ENCODE results near the gene ARMC9.

Gene ARMC9

DNA sequence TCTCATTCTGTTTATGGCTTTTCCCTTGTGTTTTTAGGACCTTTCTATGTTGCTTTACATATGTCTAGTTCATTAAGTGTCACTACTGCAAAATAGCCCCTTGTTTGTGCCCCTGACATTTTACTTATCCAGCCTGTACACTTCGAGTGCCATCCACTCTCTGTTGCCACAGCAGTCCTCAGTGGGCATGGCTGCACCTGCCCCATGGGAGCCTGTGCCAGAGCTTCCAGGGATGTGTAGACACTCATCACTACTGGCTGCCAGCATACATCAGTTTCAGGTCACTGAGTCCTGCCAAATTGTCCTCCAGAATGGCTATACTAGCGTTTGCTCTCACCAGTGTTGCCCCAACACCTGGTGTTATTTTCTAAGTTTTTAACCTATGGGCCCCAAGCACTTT, 80.4 kb downstream of the ARMC9 start:
- no peak overlapping the region for H3K9ac ChIP-seq (ENCODE audit: low read length)
- H3K9me3 ChIP-seq (ENCODE audit: low read length): no peaks in the 10 kb centered on the region
- H3K36me3 ChIP-seq (ENCODE audit: insufficient read depth, low read length): peaks cover 48% of the 10 kb centered on the region
- H3K27me3 ChIP-seq (ENCODE audit: control insufficient read depth in 1 of 2, insufficient read depth in 2 of 2, low read length in 2 of 2): no peaks in the 10 kb centered on the region
- no peak overlapping the region for H3K27ac ChIP-seq (ENCODE audit: low read depth, low read length)
- no peaks in the 10 kb centered on the region for H3K4me1 ChIP-seq (ENCODE audit: insufficient read depth, low read length)
- H3K4me3 ChIP-seq (ENCODE audit: low read depth in 1 of 2, low read length in 2 of 2): no peak overlapping the region

DNA sequence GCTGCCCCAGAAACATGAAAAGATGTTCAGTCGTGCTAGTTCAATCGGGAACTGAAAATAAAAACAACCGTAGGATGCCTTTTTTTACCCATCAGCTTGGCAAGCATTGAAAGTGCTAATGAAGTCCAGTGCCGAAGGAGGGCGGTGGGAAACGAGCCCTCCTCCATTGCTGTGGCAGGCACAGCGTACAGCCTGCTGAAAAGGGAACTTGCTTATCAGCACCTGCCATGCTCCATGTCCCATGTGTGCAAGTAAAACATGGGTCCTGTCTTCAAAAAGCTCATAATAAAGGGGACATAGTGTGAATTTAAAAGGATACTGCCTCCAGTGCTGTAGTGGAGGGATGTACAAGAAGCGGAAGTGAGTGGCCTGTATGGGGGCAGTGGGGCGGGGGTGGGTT, 82.4 kb downstream of the ARMC9 start:
- Histone ChIP-seq H3K27ac (ENCODE audit: low read depth, low read length) (no peak overlapping the region), H3K9me3 (ENCODE audit: low read length) (no peaks in the 10 kb centered on the region), H3K27me3 (ENCODE audit: control insufficient read depth in 1 of 2, insufficient read depth in 2 of 2, low read length in 2 of 2) (no peaks in the 10 kb centered on the region), H3K36me3 (ENCODE audit: insufficient read depth, low read length) (peaks cover 47% of the 10 kb centered on the region), H3K4me3 (ENCODE audit: low read depth in 1 of 2, low read length in 2 of 2) (no peak overlapping the region), H3K4me1 (ENCODE audit: insufficient read depth, low read length) (no peaks in the 10 kb centered on the region), H3K9ac (ENCODE audit: low read length) (no peak overlapping the region)

DNA sequence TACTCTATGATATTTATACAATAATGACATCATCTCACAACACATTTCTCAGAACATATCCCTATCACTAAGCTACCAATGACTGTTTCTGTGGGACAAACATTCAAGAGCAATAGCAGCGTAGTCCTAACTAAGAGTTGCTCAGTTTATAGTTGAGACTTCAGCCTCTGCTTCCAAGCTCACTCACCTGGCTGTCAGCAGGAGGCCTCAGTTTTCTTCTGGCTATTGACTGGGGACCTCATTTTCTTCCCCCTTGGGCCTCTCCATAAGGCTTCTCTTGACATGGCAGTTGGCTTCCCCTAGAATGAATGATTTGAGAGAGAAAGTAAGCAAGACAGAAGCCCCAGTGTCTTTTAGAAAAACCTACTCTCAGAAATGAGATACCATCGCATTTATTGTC, 85.9 kb downstream of the ARMC9 start:
- H3K27me3 ChIP-seq (ENCODE audit: control insufficient read depth in 1 of 2, insufficient read depth in 2 of 2, low read length in 2 of 2): no peaks in the 10 kb centered on the region
- no peak overlapping the region for H3K4me3 ChIP-seq (ENCODE audit: low read depth in 1 of 2, low read length in 2 of 2)
- no peak overlapping the region for H3K9ac ChIP-seq (ENCODE audit: low read length)
- peaks cover 21% of the 10 kb centered on the region for H3K36me3 ChIP-seq (ENCODE audit: insufficient read depth, low read length)
- H3K4me1 ChIP-seq (ENCODE audit: insufficient read depth, low read length): no peaks in the 10 kb centered on the region
- no peak overlapping the region for H3K27ac ChIP-seq (ENCODE audit: low read depth, low read length)
- no peaks in the 10 kb centered on the region for H3K9me3 ChIP-seq (ENCODE audit: low read length)

DNA sequence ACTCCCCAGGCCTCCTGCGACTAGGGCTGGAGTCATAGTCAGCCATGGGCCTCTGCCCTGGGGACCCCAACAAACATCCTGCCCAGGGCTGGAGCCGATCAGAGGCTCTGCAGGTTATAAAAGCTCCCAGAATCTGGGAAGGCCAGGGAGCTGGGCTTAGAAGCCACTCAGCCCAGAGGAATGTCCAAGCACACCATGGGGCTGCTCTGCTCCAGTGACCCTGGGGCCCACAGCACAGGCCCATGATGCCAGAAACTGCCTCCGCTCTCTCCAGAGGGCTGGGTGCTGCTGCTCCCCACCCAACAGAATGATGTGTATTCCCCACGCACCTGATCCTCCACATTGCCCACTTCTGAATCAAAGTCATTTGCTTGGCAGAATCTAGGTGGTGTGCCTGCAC, 88.5 kb downstream of the ARMC9 start:
- Histone ChIP-seq H3K27me3 (ENCODE audit: control insufficient read depth in 1 of 2, insufficient read depth in 2 of 2, low read length in 2 of 2) (no peaks in the 10 kb centered on the region), H3K9ac (ENCODE audit: low read length) (no peak overlapping the region), H3K4me1 (ENCODE audit: insufficient read depth, low read length) (no peaks in the 10 kb centered on the region), H3K9me3 (ENCODE audit: low read length) (no peaks in the 10 kb centered on the region), H3K4me3 (ENCODE audit: low read depth in 1 of 2, low read length in 2 of 2) (no peak overlapping the region), H3K36me3 (ENCODE audit: insufficient read depth, low read length) (peaks cover 14% of the 10 kb centered on the region), H3K27ac (ENCODE audit: low read depth, low read length) (no peak overlapping the region)

DNA sequence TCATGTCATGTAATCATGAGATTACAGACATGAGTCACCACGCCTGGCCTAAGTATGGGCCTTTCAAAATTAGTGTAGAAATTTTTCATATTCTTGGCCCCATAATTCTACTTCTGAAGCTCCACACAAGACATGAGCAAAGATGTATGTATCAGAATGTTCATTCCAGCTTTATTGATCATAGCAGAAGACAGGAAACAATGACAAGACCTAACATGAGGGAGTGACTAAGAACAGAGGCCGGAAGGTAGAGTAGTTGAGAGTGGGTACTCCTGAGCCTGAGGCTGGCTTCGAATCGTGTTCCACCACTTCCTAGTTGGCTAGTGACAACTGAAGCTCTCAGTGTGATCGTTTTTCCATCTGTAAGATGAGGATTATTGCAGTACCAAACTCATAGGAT, 89.3 kb downstream of the ARMC9 start:
- Histone ChIP-seq H3K9ac (ENCODE audit: low read length) (no peak overlapping the region), H3K36me3 (ENCODE audit: insufficient read depth, low read length) (peaks cover 18% of the 10 kb centered on the region), H3K27me3 (ENCODE audit: control insufficient read depth in 1 of 2, insufficient read depth in 2 of 2, low read length in 2 of 2) (no peaks in the 10 kb centered on the region), H3K27ac (ENCODE audit: low read depth, low read length) (no peak overlapping the region), H3K4me3 (ENCODE audit: low read depth in 1 of 2, low read length in 2 of 2) (no peak overlapping the region), H3K9me3 (ENCODE audit: low read length) (no peaks in the 10 kb centered on the region), H3K4me1 (ENCODE audit: insufficient read depth, low read length) (no peaks in the 10 kb centered on the region)

DNA sequence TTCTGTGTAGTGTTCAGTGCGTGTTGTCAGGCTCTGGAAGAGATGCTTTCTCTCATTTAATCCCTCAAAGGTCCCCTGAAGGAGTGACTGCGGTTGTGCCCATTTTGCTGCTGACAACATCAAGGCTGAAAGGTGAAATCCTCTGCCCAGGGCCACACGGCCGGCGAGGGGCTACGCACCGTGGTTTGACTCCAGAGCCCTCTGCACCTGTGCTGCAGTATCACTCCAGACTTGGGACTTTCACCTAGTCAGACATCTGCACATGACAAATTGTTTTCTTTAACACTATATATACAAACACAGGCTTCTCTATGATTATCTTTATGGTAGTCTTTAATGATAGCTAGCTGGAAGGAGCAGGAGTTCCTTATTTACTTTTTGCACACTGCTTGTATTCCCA, 90.2 kb downstream of the ARMC9 start:
- H3K9me3 ChIP-seq (ENCODE audit: low read length): no peaks in the 10 kb centered on the region
- no peaks in the 10 kb centered on the region for H3K4me1 ChIP-seq (ENCODE audit: insufficient read depth, low read length)
- H3K27me3 ChIP-seq (ENCODE audit: control insufficient read depth in 1 of 2, insufficient read depth in 2 of 2, low read length in 2 of 2): no peaks in the 10 kb centered on the region
- peaks cover 25% of the 10 kb centered on the region for H3K36me3 ChIP-seq (ENCODE audit: insufficient read depth, low read length)
- H3K4me3 ChIP-seq (ENCODE audit: low read depth in 1 of 2, low read length in 2 of 2): no peak overlapping the region
- H3K27ac ChIP-seq (ENCODE audit: low read depth, low read length): no peak overlapping the region
- H3K9ac ChIP-seq (ENCODE audit: low read length): no peak overlapping the region

DNA sequence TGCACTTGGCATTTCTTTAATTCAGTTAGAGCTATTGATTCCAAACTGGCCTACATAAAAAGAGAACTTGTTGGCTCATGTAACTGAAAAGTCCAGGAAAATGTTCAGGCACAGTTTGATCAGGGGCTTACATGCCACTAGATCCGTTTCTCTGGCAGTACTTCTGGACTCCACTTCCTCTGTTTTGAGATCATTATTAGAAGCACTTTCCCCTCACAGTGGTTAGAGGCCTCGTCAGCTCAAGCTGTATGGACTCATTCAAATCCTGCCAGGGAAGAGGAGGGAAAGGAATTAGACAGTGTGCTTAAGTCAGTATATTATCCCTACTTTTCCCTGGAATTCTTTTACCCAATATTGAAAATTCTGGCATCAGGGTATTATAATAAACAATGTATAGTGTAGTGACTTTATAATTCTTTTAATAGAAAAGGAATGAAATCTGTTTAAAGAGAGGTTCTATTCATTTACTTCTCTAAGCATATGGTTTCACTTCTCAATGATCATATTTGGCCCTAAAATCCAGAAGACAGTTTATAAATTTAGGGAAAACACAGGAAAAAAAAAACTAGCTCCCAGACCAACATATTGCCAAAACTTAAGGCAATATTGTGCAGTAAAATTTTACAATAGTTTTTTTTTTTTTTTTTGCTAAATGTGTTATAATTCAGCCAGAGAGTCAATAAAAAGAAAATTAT, 92.0 kb downstream of the ARMC9 start:
- H3K9me3 ChIP-seq (ENCODE audit: low read length): no peaks in the 10 kb centered on the region
- H3K27ac ChIP-seq (ENCODE audit: low read depth, low read length): no peak overlapping the region
- H3K36me3 ChIP-seq (ENCODE audit: insufficient read depth, low read length): peaks cover 27% of the 10 kb centered on the region

DNA sequence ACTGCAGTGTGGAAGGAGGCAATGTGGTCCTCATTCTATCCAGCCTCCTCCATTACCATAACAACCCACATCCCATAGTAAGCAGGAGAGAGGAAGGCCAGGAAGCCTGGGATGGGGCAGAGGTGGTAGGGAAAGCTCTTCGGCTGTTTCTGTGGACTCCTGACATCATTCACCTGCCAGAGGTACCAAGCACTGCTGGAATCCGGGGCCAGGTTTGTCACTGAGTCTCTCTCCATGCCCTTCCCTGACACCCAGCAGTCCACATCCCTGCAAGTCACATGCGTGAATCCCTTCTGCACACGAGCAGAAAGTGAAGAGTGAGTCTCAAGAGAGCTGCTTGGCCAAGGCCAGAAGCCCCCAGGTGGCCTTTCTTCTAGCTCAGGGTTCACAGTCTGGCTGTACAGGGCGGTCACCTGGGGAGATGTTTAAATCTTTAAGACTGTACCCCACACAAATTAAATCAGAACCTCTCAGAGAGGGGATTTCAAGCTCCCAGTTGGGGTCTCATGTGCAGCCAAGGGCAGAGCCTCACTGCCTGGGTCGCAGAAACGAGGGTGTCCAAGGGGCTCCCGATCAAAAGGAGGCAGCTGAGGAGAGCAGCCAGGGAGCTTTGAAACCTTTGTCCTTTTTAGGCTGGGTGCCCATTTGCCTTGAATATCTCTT, 94.2 kb downstream of the ARMC9 start:
- no peaks in the 10 kb centered on the region for H3K9me3 ChIP-seq (ENCODE audit: low read length)
- H3K27ac ChIP-seq (ENCODE audit: low read depth, low read length): no peak overlapping the region
- no peaks in the 10 kb centered on the region for H3K27me3 ChIP-seq (ENCODE audit: control insufficient read depth in 1 of 2, insufficient read depth in 2 of 2, low read length in 2 of 2)
- no peak overlapping the region for H3K9ac ChIP-seq (ENCODE audit: low read length)
- H3K36me3 ChIP-seq (ENCODE audit: insufficient read depth, low read length): peaks cover 36% of the 10 kb centered on the region
- no peak overlapping the region for H3K4me3 ChIP-seq (ENCODE audit: low read depth in 1 of 2, low read length in 2 of 2)
- no peaks in the 10 kb centered on the region for H3K4me1 ChIP-seq (ENCODE audit: insufficient read depth, low read length)

More for the DNA sequence above, 92.0 kb downstream of the ARMC9 start:
- H3K4me1 ChIP-seq (ENCODE audit: insufficient read depth, low read length): no peaks in the 10 kb centered on the region
- no peak overlapping the region for H3K9ac ChIP-seq (ENCODE audit: low read length)
- H3K4me3 ChIP-seq (ENCODE audit: low read depth in 1 of 2, low read length in 2 of 2): no peak overlapping the region
- H3K27me3 ChIP-seq (ENCODE audit: control insufficient read depth in 1 of 2, insufficient read depth in 2 of 2, low read length in 2 of 2): no peaks in the 10 kb centered on the region

DNA sequence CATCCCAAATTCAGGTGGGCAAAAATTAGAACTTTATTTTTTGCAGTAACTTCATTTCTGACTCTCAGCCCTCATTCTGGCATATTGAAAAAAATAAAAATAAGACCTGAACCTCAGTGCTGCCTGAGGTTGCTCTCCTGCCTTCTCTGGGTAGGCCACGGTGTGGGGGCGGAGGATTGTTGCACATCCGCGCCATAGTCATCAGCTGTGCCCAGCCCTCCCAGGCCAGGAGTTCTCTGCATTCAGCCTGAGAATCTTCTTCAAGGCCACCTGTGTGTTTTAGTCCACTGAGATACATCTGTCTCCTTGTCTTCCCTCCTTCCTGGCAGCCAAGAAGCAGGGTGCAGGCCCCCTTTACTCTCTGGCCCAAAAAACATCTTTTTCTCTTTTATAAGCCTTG, 94.7 kb downstream of the ARMC9 start:
- Histone ChIP-seq H3K9me3 (ENCODE audit: low read length) (no peaks in the 10 kb centered on the region), H3K27me3 (ENCODE audit: control insufficient read depth in 1 of 2, insufficient read depth in 2 of 2, low read length in 2 of 2) (no peaks in the 10 kb centered on the region), H3K36me3 (ENCODE audit: insufficient read depth, low read length) (peaks cover 36% of the 10 kb centered on the region), H3K4me1 (ENCODE audit: insufficient read depth, low read length) (no peaks in the 10 kb centered on the region), H3K9ac (ENCODE audit: low read length) (no peak overlapping the region), H3K4me3 (ENCODE audit: low read depth in 1 of 2, low read length in 2 of 2) (no peak overlapping the region), H3K27ac (ENCODE audit: low read depth, low read length) (no peak overlapping the region)

DNA sequence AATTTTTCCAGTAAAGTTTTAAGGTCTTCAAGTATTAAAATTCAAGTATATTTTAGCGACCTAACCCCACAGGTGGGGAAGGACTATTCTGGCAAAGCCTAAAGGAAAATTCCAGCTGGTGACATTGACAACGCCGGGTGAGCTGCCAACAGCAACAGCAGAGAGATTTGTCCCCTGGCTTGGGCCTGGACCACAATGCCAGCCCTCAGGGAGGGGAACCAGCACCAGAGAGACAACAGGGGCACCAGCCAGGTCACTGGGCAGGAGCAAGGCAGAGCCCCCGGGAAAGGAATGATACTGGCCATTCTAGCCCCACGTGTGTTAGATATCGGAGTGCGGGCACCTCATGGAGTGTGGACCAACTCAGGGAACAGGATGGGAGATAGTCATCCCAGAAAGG, 95.7 kb downstream of the ARMC9 start:
- Histone ChIP-seq H3K4me1 (ENCODE audit: insufficient read depth, low read length) (no peaks in the 10 kb centered on the region), H3K27ac (ENCODE audit: low read depth, low read length) (no peak overlapping the region), H3K27me3 (ENCODE audit: control insufficient read depth in 1 of 2, insufficient read depth in 2 of 2, low read length in 2 of 2) (no peaks in the 10 kb centered on the region), H3K9ac (ENCODE audit: low read length) (no peak overlapping the region), H3K9me3 (ENCODE audit: low read length) (no peaks in the 10 kb centered on the region), H3K36me3 (ENCODE audit: insufficient read depth, low read length) (peaks cover 36% of the 10 kb centered on the region), H3K4me3 (ENCODE audit: low read depth in 1 of 2, low read length in 2 of 2) (no peak overlapping the region)

DNA sequence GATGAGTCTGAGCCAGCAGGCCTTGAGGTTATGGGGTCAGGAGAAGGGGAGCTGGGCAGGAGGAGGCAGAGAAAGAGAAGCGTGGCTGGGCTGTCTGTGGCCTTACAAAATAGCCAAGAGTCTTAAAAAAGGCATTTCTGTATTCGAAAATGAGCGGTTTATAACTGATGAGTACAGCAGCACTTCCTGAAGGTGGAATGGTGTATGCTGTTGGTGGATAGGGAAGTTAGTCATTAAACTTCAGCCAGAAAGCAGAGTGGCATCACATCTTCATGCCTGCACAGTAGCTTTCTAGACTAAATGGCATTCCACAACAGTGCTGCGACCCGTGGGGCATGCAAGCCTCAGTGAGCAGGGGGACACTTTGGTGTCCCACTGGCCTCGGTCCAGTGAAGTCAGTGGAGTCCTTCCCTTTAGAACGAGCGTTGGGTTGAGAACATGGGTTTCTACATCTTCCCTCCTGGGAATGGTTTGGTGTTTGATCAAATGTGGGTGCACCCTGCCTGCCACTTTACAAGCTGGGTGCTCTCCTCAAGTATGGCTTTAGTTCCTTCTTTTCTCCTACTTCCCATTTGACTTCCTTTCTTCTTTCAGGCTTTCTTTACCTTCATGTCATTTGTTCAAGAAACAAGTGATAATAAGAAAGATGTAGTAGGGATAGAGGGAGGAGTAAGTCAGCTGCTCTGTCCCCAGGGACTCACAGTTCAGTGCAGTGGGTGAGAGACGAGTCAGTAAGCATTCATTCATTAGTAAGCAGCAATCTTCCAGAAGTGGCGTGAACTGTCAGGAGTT, 96.3 kb downstream of the ARMC9 start:
- Histone ChIP-seq H3K27me3 (ENCODE audit: control insufficient read depth in 1 of 2, insufficient read depth in 2 of 2, low read length in 2 of 2) (no peaks in the 10 kb centered on the region), H3K9me3 (ENCODE audit: low read length) (no peaks in the 10 kb centered on the region), H3K9ac (ENCODE audit: low read length) (no peak overlapping the region), H3K4me3 (ENCODE audit: low read depth in 1 of 2, low read length in 2 of 2) (no peak overlapping the region), H3K27ac (ENCODE audit: low read depth, low read length) (no peak overlapping the region), H3K4me1 (ENCODE audit: insufficient read depth, low read length) (no peaks in the 10 kb centered on the region), H3K36me3 (ENCODE audit: insufficient read depth, low read length) (peaks cover 33% of the 10 kb centered on the region)

Measured in muscle layer of colon (tissue), 2 donors.